HFF-Myc (cell line): ENCODE data around the gene MCF2L2.
"Not testable (repeated sequence)": the region's sequence is repeated elsewhere in the genome, so short reads cannot be mapped to it uniquely, and the experiment has no call there.

Experiments
- DNase-seq: peaks from one replicate; pipeline ENCODE4 v3.0.0-alpha.2; 2011; ENCODE audit warnings: low read depth; ENCODE audit errors: extremely low read depth
- H3K4me3 ChIP-seq: replicated peaks from 2 replicates; pipeline ENCODE4 v1.5.1; 2011; ENCODE audit warnings: low read depth, mild to moderate bottlenecking, control low read depth, low read length
- TF ChIP-seq, protein P1 (sequence below): IDR thresholded peaks from 2 replicates; pipeline ENCODE4 v1.5.1; 2012; ENCODE audit warnings: mild to moderate bottlenecking, low read depth, low read length, control low read depth; ENCODE audit errors: missing control alignments

MCF2L2 gene

GRCh38 chr3:183181606-183182005, 246.8 kb downstream of the MCF2L2 start:
- no peak overlapping the region for H3K4me3 ChIP-seq
- DNase-seq = no peak

GRCh38 chr3:183180784-183181295, 247.6 kb downstream of the MCF2L2 start:
- DNase-seq = no peak
- TF ChIP-seq, protein P1, sequence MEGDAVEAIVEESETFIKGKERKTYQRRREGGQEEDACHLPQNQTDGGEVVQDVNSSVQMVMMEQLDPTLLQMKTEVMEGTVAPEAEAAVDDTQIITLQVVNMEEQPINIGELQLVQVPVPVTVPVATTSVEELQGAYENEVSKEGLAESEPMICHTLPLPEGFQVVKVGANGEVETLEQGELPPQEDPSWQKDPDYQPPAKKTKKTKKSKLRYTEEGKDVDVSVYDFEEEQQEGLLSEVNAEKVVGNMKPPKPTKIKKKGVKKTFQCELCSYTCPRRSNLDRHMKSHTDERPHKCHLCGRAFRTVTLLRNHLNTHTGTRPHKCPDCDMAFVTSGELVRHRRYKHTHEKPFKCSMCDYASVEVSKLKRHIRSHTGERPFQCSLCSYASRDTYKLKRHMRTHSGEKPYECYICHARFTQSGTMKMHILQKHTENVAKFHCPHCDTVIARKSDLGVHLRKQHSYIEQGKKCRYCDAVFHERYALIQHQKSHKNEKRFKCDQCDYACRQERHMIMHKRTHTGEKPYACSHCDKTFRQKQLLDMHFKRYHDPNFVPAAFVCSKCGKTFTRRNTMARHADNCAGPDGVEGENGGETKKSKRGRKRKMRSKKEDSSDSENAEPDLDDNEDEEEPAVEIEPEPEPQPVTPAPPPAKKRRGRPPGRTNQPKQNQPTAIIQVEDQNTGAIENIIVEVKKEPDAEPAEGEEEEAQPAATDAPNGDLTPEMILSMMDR = no peak
- no peak overlapping the region for H3K4me3 ChIP-seq

More at GRCh38 chr3:183181606-183182005, 246.8 kb downstream of the MCF2L2 start:
- TF ChIP-seq, protein P1 = no peak

GRCh38 chr3:183180110-183180783, 248.2 kb downstream of the MCF2L2 start:
- no peak for DNase-seq
- H3K4me3 ChIP-seq = no peak overlapping the region
- TF ChIP-seq, protein P1 = no peak

- H3K4me3 ChIP-seq = peak overlapping the region; percentile 45
- not testable (repeated sequence) for DNase-seq
These were observed 248.9 kb downstream of the MCF2L2 start for GRCh38 chr3:183179550-183179908.

DNA sequence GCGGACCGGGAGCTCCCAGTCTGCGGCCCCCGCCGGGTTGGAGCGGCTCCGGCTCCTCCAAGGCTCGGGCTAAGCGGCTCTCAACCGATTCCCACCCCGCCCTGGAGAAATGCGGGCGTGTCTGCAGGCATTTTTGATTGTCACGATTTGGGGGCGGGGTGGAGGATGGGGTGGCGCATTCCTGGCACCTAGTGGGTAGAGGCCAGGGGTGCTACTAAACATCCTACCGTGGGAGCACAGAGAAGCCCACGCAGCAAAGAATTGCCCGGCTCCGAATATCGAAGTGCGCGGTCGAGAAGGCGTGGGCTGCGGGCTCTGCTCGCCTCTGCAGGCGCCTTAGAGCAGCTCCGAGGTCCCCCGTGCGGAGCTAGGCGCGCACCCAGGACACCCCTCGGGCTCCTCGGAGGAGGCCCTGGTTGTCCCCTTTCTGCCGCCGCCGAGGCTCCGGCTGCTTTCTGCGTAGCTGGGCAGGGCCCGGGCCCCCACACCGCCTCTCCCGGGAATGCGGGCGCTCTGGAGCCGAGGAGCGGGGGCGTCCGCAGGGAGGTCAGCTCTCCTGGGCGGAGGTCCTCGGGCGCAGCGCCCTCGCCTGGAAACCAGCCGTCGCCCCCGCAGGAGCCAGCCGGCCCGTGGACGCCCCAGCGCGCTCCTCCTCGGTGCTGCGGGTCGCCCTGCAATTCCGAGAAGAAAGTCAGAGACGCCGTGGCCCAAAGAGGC, 249.4 kb downstream of the MCF2L2 start:
- DNase-seq = no peak
- TF ChIP-seq, protein P1 = no peak
- H3K4me3 ChIP-seq = peak overlapping the region; percentile 45

DNA sequence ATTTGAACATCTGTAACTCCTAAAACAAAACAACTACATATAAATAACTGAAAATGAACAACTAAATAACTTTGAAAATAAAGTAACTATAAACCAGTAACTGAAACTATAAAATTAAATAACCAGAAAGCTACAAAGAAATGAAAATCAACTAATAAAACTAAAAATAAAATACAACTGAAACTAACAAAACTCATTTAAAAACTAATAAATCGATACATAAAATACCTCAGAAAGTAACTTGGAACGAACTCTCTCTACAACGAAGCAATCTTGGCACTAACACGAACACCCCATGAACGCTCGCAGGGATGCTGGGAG, 249.9 kb downstream of the MCF2L2 start:
- peak overlapping the region; percentile 45 for H3K4me3 ChIP-seq
- TF ChIP-seq, protein P1 = no peak
- no peak for DNase-seq

DNA sequence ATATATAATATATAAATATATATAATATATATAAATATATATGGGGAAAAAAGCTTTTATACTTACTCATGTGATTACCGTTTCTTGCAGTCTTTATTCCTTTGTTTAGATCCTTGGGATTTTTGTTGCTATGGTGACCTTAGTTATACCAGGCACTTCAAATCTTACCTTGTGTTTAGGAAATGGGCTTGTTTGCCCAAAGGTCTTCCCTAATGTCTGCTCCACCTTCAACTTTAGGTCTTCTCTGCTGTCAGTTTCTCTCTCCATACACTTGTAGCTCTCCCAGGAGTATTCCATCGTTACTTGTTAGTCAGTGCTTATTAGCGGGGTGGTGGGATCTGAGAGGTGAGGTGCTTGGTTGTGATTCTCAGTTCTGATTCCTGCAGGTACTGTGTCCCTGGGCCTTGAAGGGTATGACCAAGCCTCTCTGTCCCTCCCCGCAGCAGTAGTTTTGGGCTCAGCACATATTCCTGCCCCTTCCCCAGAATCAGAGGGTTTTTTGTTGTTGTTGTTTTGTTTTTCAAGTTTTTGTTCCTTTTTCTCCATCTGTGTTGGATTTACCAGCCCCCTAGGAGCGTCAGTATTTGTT, 256.3 kb downstream of the MCF2L2 start:
- DNase-seq = no peak
- TF ChIP-seq, protein P1 = no peak
- no peak overlapping the region for H3K4me3 ChIP-seq

DNA sequence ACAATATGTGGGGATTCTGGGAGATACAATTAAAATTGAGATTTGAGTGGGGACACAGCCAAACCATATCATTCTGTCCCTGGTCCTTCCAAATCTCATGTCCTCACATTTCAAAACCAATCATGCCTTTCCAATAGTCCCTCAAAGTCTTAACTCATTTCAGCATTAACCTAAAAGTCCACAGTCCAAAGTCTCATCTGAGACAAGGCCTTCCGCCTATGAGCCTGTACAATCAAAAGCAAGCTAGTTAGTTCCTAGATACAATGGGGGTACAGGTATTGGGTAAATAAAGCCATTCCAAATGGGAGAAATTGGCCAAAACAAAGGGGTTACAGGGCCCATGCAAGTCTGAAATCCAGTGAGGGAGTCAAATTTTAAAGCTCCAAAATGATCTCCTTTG, 260.4 kb downstream of the MCF2L2 start:
- H3K4me3 ChIP-seq, DNase-seq: not testable (repeated sequence)
